Mesendoderm (in vitro differentiated cells): Measurements from ENCODE around the gene PFAS.

Experiments
- DNase-seq: peaks from one replicate; pipeline ENCODE4 v3.0.0; 2013
- H2AK5ac ChIP-seq: 2 replicates; pipeline ENCODE4 v1.6.1; 2013; ENCODE audit warnings: low read length, inconsistent platforms
- H2BK120ac ChIP-seq: 2 replicates; pipeline ENCODE4 v1.6.1; 2013; ENCODE audit warnings: low read depth, mild to moderate bottlenecking, low read length, moderate library complexity, mixed read lengths
- H2BK15ac ChIP-seq: replicated peaks from 2 replicates; pipeline ENCODE4 v1.6.1; 2013; ENCODE audit warnings: low read depth, mild to moderate bottlenecking, moderate library complexity
- H2BK5ac ChIP-seq: 2 replicates; pipeline ENCODE4 v1.6.1; 2013; ENCODE audit warnings: low read length, inconsistent platforms
- H3K18ac ChIP-seq: 2 replicates; pipeline ENCODE4 v1.6.1; 2013; ENCODE audit warnings: mild to moderate bottlenecking, low read length, mixed read lengths
- H3K23ac ChIP-seq: one replicate; pipeline ENCODE4 v1.6.1; 2013; ENCODE audit warnings: low read length
- H3K27ac ChIP-seq: 2 replicates; pipeline ENCODE4 v1.5.1; 2013; ENCODE audit warnings: low read depth, mild to moderate bottlenecking, inconsistent platforms, low read length, moderate library complexity
- H3K27me3 ChIP-seq: 2 replicates; pipeline ENCODE4 v1.6.1; 2013; ENCODE audit warnings: low read length, control low read depth, mild to moderate bottlenecking, inconsistent platforms; ENCODE audit not compliant: insufficient read depth, poor library complexity
- H3K36me3 ChIP-seq: 2 replicates; pipeline ENCODE4 v1.6.1; 2013; ENCODE audit warnings: low read length, inconsistent platforms; ENCODE audit not compliant: control insufficient read depth, insufficient read depth
- H3K4ac ChIP-seq: one replicate; pipeline ENCODE4 v1.6.1; 2013; ENCODE audit warnings: low read depth, mild to moderate bottlenecking, low read length, moderate library complexity
- H3K4me1 ChIP-seq: 2 replicates; pipeline ENCODE4 v1.6.1; 2013; ENCODE audit warnings: low read depth, low read length, inconsistent platforms; ENCODE audit not compliant: control insufficient read depth
- H3K4me2 ChIP-seq: 2 replicates; pipeline ENCODE4 v1.6.1; 2013; ENCODE audit warnings: low read length
- H3K4me3 ChIP-seq: 2 replicates; pipeline ENCODE4 v1.5.1; 2013; ENCODE audit warnings: mild to moderate bottlenecking, low read length
- H3K56ac ChIP-seq: one replicate; pipeline ENCODE4 v1.6.1; 2013; ENCODE audit warnings: low read length
- H3K79me1 ChIP-seq: 2 replicates; pipeline ENCODE4 v1.6.1; 2013; ENCODE audit warnings: low read length, inconsistent platforms
- H3K79me2 ChIP-seq: 2 replicates; pipeline ENCODE4 v1.6.1; 2013; ENCODE audit warnings: mild to moderate bottlenecking, low read length; ENCODE audit not compliant: control insufficient read depth, insufficient read depth
- H3K9ac ChIP-seq: 2 replicates; pipeline ENCODE4 v1.6.1; 2013; ENCODE audit warnings: low read length, inconsistent platforms
- H4K5ac ChIP-seq: one replicate; pipeline ENCODE4 v1.6.1; 2013; ENCODE audit warnings: low read length
- H4K8ac ChIP-seq: one replicate; pipeline ENCODE4 v1.6.1; 2013; ENCODE audit warnings: low read depth, mild to moderate bottlenecking, control low read depth, low read length, moderate library complexity
- WGBS: extraction: QIAGEN DNeasy Blood & Tissue Kit; methylation state at CpG from one replicate; pipeline ENCODE4 v1.1.7; 2013; ENCODE audit warnings: low lambda C conversion rate, missing lambda C conversion rate; ENCODE audit not compliant: insufficient coverage; ENCODE audit errors: extremely low coverage; 5-methylcytosine and 5-hydroxymethylcytosine counted together

The PFAS gene

DNA sequence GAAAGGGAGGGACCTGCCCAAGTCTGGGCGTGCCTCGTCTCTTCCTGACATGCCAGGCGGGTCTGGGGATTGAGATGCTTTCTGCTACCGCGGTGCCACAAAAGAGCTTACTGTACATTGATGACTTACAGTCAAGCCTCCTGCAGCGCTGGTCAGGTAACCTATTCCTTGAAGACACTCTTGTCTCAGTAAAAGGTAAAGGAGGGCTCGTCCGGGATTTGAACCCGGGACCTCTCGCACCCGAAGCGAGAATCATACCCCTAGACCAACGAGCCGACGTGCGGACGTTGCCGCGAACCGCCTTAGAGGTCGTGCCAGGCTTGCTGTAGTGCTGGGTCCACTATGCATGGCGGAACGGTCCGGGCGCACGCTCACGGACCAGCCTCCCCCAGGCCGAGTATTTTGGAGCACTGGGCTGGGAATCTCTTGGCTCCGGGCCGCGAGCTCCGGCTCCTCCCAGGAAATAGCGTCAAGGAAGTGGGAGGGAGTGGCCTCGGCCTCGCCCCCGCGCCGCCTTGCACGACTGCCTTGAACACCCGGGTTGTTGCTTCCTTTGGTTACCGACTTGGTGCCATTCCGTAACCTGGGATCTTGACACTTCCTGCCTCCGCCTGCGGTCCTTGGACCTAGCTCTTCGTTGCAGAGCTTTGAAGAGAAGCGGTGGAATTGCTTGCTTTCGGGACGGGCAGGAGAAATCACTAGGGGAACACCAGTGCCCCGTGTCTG is 26.3 kb upstream of the PFAS start:
- no peak overlapping the region for H2BK15ac ChIP-seq
- WGBS: no CpG with 5 or more reads among the region's 49 CpGs
- H3K4me3 ChIP-seq: peak overlapping the region; percentile 78

GRCh38 chr17:8223356-8224126 is 25.5 kb upstream of the PFAS start:
- Histone ChIP-seq H2AK5ac (peak overlapping the region; percentile 47), H3K4me3 (peak overlapping the region; percentile 54), H4K8ac (no peak overlapping the region), H3K36me3 (peaks cover 4% of the 10 kb centered on the region), H3K79me1 (no peaks in the 10 kb centered on the region), H4K5ac (no peak overlapping the region), H3K27me3 (no peaks in the 10 kb centered on the region), H2BK120ac (no peak overlapping the region), H3K27ac (peak overlapping the region; percentile 74), H3K9ac (peak overlapping the region; percentile 82), H3K18ac (peak overlapping the region; percentile 65), H2BK15ac (no peak overlapping the region), H3K4me1 (peaks cover 3% of the 10 kb centered on the region), H2BK5ac (peak overlapping the region; percentile 51), H3K4ac (peak overlapping the region; percentile 76), H3K79me2 (no peaks in the 10 kb centered on the region), H3K4me2 (peak overlapping the region; percentile 62), H3K23ac (peak overlapping the region; percentile 57), H3K56ac (peak overlapping the region; percentile 84)
- DNase-seq: peak; percentile 90
- WGBS: no CpG with 5 or more reads among the region's 27 CpGs

More for the DNA sequence above, 26.3 kb upstream of the PFAS start:
- H3K36me3 ChIP-seq: no peaks in the 10 kb centered on the region
- no peaks in the 10 kb centered on the region for H3K79me1 ChIP-seq
- H3K4me1 ChIP-seq: peaks cover 3% of the 10 kb centered on the region
- peak; percentile 96 for DNase-seq
- peak overlapping the region; percentile 82 for H3K9ac ChIP-seq
- H3K56ac ChIP-seq: peak overlapping the region; percentile 84
- H3K4ac ChIP-seq: peak overlapping the region; percentile 76
- H4K8ac ChIP-seq: no peak overlapping the region
- H3K27ac ChIP-seq: peak overlapping the region; percentile 74
- H3K4me2 ChIP-seq: peak overlapping the region; percentile 100
- no peak overlapping the region for H4K5ac ChIP-seq
- no peaks in the 10 kb centered on the region for H3K79me2 ChIP-seq
- peak overlapping the region; percentile 48 for H3K23ac ChIP-seq
- peak overlapping the region; percentile 31 for H3K18ac ChIP-seq
- no peaks in the 10 kb centered on the region for H3K27me3 ChIP-seq
- H2AK5ac ChIP-seq: no peak overlapping the region
- H2BK5ac ChIP-seq: peak overlapping the region; percentile 43
- H2BK120ac ChIP-seq: no peak overlapping the region

- Histone ChIP-seq H3K4ac (no peak overlapping the region), H3K79me1 (no peaks in the 10 kb centered on the region), H2BK15ac (no peak overlapping the region), H3K27me3 (no peaks in the 10 kb centered on the region), H4K5ac (no peak overlapping the region), H3K79me2 (no peaks in the 10 kb centered on the region), H2BK5ac (no peak overlapping the region), H3K4me1 (peaks cover 3% of the 10 kb centered on the region), H3K18ac (no peak overlapping the region), H3K9ac (no peak overlapping the region), H3K4me2 (no peak overlapping the region), H3K36me3 (peaks cover 12% of the 10 kb centered on the region), H3K27ac (no peak overlapping the region), H3K4me3 (no peak overlapping the region), H2AK5ac (no peak overlapping the region), H3K23ac (no peak overlapping the region), H3K56ac (no peak overlapping the region), H4K8ac (no peak overlapping the region), H2BK120ac (no peak overlapping the region)
- DNase-seq: no peak
- no CpG with 5 or more reads among the region's 26 CpGs for WGBS
These were observed 23.9 kb upstream of the PFAS start for GRCh38 chr17:8224891-8225812.

- no peak overlapping the region for H4K5ac ChIP-seq
- no peak overlapping the region for H2BK5ac ChIP-seq
- H3K18ac ChIP-seq: no peak overlapping the region
- H2AK5ac ChIP-seq: no peak overlapping the region
- H3K56ac ChIP-seq: no peak overlapping the region
- no peak overlapping the region for H3K4ac ChIP-seq
- no CpG with 5 or more reads among the region's 20 CpGs for WGBS
- peak overlapping the region; percentile 4 for H3K4me2 ChIP-seq
- H3K23ac ChIP-seq: no peak overlapping the region
- peaks cover 16% of the 10 kb centered on the region for H3K36me3 ChIP-seq
- peak overlapping the region; percentile 16 for H3K9ac ChIP-seq
- DNase-seq: peak; percentile 84
- no peak overlapping the region for H3K4me3 ChIP-seq
- H4K8ac ChIP-seq: no peak overlapping the region
- no peaks in the 10 kb centered on the region for H3K27me3 ChIP-seq
- no peak overlapping the region for H3K27ac ChIP-seq
- H2BK15ac ChIP-seq: no peak overlapping the region
- H3K79me2 ChIP-seq: no peaks in the 10 kb centered on the region
- H3K4me1 ChIP-seq: peaks cover 3% of the 10 kb centered on the region
- H3K79me1 ChIP-seq: no peaks in the 10 kb centered on the region
- no peak overlapping the region for H2BK120ac ChIP-seq
These were observed 23.1 kb upstream of the PFAS start for GRCh38 chr17:8225813-8226535.

GRCh38 chr17:8226536-8227237 is 22.4 kb upstream of the PFAS start:
- peak overlapping the region; percentile 56 for H3K4me3 ChIP-seq
- peak; percentile 96 for DNase-seq
- H4K5ac ChIP-seq: no peak overlapping the region
- peaks cover 3% of the 10 kb centered on the region for H3K4me1 ChIP-seq
- peak overlapping the region; percentile 73 for H3K9ac ChIP-seq
- peaks cover 21% of the 10 kb centered on the region for H3K36me3 ChIP-seq
- H4K8ac ChIP-seq: no peak overlapping the region
- H2BK15ac ChIP-seq: no peak overlapping the region
- H3K56ac ChIP-seq: peak overlapping the region; percentile 82
- H3K4ac ChIP-seq: no peak overlapping the region
- H3K79me1 ChIP-seq: no peaks in the 10 kb centered on the region
- H2AK5ac ChIP-seq: no peak overlapping the region
- no CpG with 5 or more reads among the region's 32 CpGs for WGBS
- peak overlapping the region; percentile 58 for H3K27ac ChIP-seq
- no peak overlapping the region for H2BK5ac ChIP-seq
- H3K27me3 ChIP-seq: no peaks in the 10 kb centered on the region
- no peak overlapping the region for H3K23ac ChIP-seq
- H3K18ac ChIP-seq: no peak overlapping the region
- peak overlapping the region; percentile 41 for H3K4me2 ChIP-seq
- no peak overlapping the region for H2BK120ac ChIP-seq
- no peaks in the 10 kb centered on the region for H3K79me2 ChIP-seq
